Measurements from ENCODE around the gene PON3.
A peak's percentile ranks its signal among the peaks of the same experiment; 100 is the strongest.

Gene PON3

DNA sequence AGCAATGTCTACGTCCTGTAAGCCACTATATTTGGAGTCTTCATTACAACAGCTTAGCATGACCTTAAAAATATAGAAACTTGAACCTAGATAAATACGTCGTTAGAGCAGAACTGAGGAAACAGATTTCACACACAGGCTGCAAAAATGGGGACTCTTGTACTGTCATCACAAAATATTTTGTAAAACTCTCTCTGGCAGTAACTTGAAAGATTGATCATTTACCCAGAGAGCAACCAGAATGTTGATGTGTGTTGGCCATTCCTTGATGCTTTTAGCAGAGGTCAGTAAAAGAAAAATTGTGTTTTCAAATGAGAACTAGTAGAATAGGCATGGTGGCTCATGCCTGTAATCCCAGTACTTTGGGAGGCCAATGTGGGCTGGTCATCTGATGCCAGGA lies 57.3 kb downstream of the PON3 start:
- no peak for DNase-seq

- DNase-seq, result no peak
Observed at GRCh38 chr7:95335093-95335492, 61.1 kb downstream of the PON3 start.

DNA sequence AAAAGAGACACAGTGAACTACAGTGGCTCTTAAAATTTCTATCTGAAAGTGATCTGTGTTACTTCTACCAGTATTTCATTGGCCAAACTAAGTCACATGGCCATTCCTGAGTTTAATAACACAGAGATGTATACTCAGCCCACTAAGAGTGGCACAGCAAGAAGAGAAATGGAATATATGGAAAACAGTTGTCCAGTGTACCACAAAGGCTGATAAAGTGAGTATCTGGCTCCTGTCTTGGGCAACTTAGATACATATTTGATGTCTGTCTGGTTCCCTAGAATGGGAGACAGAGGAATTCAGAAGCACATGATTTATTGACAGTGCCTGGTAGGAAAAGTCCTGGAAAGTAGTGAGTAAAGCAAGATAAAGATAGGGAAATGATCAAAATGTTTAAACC lies 61.7 kb downstream of the PON3 start:
- no peak for DNase-seq

- no peak for DNase-seq
Observed at GRCh38 chr7:95330961-95331337, 65.2 kb downstream of the PON3 start.

DNA sequence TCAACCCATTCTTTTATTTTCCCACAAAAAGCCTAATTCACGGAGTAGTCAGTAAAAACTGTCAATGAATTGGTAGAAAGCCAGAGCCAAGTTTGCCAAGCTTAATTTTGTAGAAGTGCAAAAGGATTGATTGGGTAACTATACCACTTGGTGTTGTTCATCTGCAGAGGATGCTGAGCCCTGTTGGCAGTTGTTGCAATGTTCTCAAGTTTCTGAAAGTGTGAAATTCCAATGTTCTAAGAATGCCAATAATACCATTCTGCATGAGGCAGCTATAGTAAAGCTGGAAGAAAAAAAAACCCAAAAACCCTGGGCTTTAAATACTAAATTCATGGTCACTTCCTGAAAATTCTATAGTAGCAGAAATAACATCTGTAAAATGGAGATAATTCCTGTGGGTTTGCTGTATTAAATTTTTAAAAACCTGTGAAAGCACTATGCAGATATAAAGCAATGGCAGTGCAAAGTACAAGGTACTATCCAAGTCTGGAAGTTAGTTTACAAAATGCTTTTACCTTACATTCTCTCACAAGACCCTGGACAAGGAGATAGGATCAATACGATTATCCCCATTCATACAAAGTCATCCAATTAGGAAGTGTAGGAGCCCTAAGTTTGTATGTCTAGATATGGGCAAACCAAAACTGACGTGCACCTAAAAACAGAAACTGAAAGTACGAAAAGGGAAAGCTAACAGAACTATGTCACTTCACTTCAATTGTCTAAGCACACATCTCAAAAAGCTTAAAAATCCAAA lies 65.8 kb downstream of the PON3 start:
- no peak for DNase-seq

- no peak for DNase-seq
Observed at GRCh38 chr7:95327356-95327755, 68.8 kb downstream of the PON3 start.

DNA sequence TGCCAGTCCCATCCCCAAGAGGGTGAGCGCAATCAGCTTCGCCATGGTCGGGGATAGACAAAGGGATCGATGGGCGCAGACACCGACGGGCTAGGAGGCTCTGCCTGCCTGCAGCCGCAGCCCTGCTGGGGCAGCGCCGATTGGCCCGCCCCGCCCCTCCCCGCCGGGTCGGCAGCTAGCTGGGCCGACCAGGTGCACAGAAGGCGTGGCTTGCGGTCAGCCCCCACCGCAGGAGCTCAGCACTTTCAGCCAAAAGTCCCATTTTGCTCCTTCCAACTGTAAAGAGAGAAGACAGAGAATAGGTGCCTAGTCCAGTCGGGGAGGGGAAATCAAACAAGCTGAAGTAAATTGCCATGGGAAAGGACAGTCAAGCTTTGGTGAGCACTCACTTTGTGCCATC lies 71.7 kb downstream of the PON3 start, which contains the start of gene PON1:
TSS of gene PON1 (minus strand) at position 102 of the 400 bp plus-strand sequence. CDS start at position 45, 57 bp downstream.
- no peak for DNase-seq

DNA sequence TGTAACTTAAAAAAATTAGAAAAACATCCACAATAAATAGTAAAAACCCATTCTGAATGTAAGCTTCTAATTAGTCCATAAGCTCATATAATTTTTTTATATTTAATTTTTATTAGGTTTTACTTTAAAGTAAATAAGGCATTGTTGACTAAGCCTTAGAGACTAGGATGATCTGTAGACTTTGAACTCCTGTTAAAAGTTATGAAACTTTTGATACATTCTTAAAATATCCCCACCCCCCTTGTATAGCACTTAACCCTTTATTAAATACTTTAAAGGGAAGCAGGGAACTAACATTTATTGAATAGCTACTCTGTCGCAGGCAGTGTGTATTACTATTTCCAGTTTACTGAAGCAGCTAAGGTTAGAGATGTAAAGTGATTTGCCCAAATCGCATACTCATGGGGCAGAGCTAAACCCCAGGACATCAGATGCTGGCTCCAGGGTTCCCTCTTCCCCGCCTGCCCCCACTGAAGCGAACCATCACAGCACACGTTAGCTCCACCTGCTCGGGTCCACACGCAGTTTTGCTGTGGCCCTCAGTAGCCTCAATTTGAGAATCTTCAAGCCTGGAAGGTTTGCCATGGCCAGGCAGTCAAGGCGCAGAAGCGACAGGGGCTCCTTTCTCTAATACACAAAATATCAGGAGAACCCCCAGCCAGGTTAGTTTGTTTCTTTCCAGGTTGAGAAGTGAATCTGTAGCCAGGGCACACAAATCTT lies 72.6 kb downstream of the PON3 start:
- no peak for DNase-seq

GRCh38 chr7:95322854-95323253 lies 73.3 kb downstream of the PON3 start:
- DNase-seq, result no peak

GRCh38 chr7:95322396-95322795 lies 73.8 kb downstream of the PON3 start:
- no peak for DNase-seq

GRCh38 chr7:95321720-95322119 lies 74.5 kb downstream of the PON3 start:
- DNase-seq, result no peak

GRCh38 chr7:95320651-95321050 lies 75.5 kb downstream of the PON3 start:
- no peak for DNase-seq

DNA sequence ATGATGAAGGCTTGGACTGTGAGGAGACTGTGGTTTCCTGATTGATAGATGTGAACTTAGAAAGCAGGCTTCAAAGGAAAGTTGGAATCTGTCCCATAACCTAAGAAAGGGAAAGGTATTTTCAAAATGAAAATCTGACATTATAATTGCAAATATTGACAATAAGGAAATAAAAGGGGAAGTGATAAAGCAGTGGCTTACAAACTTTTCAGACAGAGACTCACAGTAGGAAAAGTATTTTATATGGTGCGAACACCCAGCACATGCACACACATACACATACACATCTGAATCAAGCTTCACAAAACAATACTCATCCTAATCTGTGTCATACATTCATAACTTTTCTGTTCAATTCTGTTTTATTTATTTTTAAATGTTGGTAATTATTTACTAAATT lies 76.6 kb downstream of the PON3 start:
- no peak for DNase-seq

GRCh38 chr7:95318501-95319100 lies 77.6 kb downstream of the PON3 start:
- peak; percentile 43 for DNase-seq

GRCh38 chr7:95317966-95318365 lies 78.2 kb downstream of the PON3 start:
- DNase-seq, result no peak

DNA sequence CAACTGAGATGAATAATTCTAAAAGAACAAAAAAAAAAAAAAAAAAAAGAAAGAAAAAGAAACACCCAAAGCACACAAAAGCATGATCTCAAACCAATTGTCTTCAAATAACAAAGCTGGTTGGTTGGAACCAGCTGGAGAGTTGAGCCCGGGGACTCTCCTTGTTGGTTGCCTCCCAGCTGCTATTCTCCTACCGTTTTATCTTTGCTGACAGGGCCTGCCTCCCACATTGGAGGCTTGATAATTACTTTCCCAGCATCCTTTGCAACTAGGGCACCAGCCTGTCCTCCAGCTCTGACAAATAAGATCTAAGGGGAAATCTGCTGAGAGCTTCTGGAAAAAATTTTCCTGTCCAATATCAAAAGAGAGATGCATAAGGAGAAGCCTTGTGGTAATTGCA lies 78.6 kb downstream of the PON3 start:
- DNase-seq, result no peak

- DNase-seq, result no peak
Observed at GRCh38 chr7:95316588-95316987, 79.6 kb downstream of the PON3 start.

DNA sequence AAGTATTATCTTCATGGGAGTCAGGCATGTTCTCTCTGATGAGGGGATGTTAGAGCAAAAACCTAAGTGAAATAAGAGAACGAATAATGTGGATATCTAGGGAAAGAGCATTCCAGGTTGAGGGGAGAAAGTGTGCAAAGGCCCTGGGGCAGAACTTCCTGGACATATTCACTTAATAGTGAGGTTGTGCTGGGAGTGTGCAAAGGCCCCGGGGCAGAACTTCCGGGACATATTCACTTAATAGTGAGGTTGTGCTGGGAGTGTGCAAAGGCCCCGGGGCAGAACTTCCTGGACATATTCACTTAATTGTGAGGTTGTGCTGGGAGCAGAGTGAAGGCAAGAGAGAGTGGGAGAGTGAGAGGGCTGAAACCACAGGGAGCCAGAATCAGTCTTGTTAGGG lies 83.6 kb downstream of the PON3 start:
- DNase-seq, result no peak

GRCh38 chr7:95311389-95311788 lies 84.8 kb downstream of the PON3 start:
- DNase-seq, result no peak

- no peak for DNase-seq
Observed at GRCh38 chr7:95309951-95310350, 86.2 kb downstream of the PON3 start.
